Stimulated activated CD8-positive, alpha-beta memory T cell treated with anti-CD3 and anti-CD28 coated beads, Interleukin-2, amount 100 ng/mL, for 48 hours (primary cell): ENCODE results near the gene LHFPL3.
"Not testable (repeated sequence)": the region's sequence is repeated elsewhere in the genome, so short reads cannot be mapped to it uniquely, and the experiment has no call there.

ENCODE experiments used
- DNase-seq, 2 donors: peaks; one replicate each; pipeline ENCODE4 v3.0.0-alpha.2; 2020; ENCODE audit warnings: low read depth in 2 of 2

LHFPL3 gene

GRCh38 chr7:104931181-104931781, 602.9 kb downstream of the LHFPL3 start:
- DNase-seq, result no peak

GRCh38 chr7:104933022-104933421, 604.6 kb downstream of the LHFPL3 start:
- no peak for DNase-seq

GRCh38 chr7:104933521-104933988, 605.2 kb downstream of the LHFPL3 start:
- DNase-seq, result no peak

GRCh38 chr7:104934665-104935064, 606.3 kb downstream of the LHFPL3 start:
- no peak for DNase-seq

- no peak for DNase-seq
These were observed 606.9 kb downstream of the LHFPL3 start for GRCh38 chr7:104935276-104935675.

GRCh38 chr7:104936546-104936945, 608.1 kb downstream of the LHFPL3 start:
- no peak for DNase-seq

- DNase-seq, result not testable (repeated sequence)
These were observed 609.1 kb downstream of the LHFPL3 start for GRCh38 chr7:104937489-104937888.

GRCh38 chr7:104938741-104939390, 610.5 kb downstream of the LHFPL3 start:
- DNase-seq, result no peak

GRCh38 chr7:104940023-104940710, 611.8 kb downstream of the LHFPL3 start:
- no peak for DNase-seq

GRCh38 chr7:104943502-104944343, 615.3 kb downstream of the LHFPL3 start:
- peak; percentile 54 to 74 for DNase-seq

- DNase-seq, result no peak
These were observed 617.2 kb downstream of the LHFPL3 start for GRCh38 chr7:104945599-104945956.

- DNase-seq, result no peak
These were observed 617.9 kb downstream of the LHFPL3 start for GRCh38 chr7:104946338-104946737.

GRCh38 chr7:104950006-104950405, 621.6 kb downstream of the LHFPL3 start:
- no peak for DNase-seq

GRCh38 chr7:104950754-104951153, 622.4 kb downstream of the LHFPL3 start:
- DNase-seq, result no peak

- no peak for DNase-seq
These were observed 623.1 kb downstream of the LHFPL3 start for GRCh38 chr7:104951546-104951945.

GRCh38 chr7:104955276-104955675, 626.9 kb downstream of the LHFPL3 start:
- DNase-seq, result no peak
